HG02642 (cell line): ENCODE measurements around the gene GALNT5.

Experiments used
- ATAC-seq: cut with Tn5 transposase; IDR thresholded peaks from one replicate; pipeline ENCODE4 v1.9.1; 2021; ENCODE audit warnings: mild to moderate bottlenecking; ENCODE audit not compliant: unreplicated experiment, poor library complexity

Gene GALNT5

GRCh38 chr2:157245846-157246764 is 11.4 kb upstream of the GALNT5 start:
- peak; percentile 97 for ATAC-seq

GRCh38 chr2:157246765-157247407 is 10.6 kb upstream of the GALNT5 start:
- no peak for ATAC-seq

- ATAC-seq = no peak
Observed at GRCh38 chr2:157250836-157251235, 6.7 kb upstream of the GALNT5 start.

- no peak for ATAC-seq
Observed at GRCh38 chr2:157251932-157252331, 5.6 kb upstream of the GALNT5 start.

- ATAC-seq = no peak
Observed at GRCh38 chr2:157252529-157252928, 5.0 kb upstream of the GALNT5 start.

DNA sequence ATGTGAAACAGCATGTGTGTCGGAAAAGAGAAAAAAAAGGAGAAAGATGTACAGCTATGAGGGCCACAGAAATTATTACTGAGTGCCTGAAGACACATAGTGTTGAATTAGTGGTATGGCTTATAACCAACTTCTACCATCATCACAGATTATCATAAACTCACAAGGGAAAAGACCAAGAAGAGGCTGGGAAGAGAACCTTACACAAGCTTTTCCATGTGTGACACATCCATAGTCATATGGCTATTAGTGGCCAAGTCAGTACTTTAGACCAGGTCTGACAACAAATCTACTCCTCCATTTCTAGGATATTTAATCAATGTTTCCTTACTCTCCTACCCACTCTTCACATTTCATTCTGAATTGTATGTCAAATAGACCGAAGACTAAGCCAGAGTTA is 3.5 kb upstream of the GALNT5 start:
- no peak for ATAC-seq

DNA sequence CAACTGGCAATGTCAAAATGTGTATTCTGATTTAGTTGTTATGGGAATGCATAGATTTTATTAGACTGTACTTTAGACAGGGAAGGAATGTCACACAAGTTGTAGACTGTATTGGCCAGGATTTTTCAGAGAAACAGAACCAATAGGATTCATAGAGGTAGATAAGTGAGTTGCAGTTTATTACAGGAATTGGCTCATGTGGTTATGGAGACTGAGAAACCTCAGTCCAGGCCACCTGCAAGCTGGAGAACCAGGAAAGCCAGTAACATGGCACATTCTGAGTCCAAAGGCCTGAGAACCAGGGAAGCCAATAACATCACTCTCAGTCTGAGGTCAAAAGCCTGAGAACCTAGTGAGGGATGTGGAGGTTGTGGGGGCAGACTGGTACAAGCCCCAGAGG is 1.8 kb upstream of the GALNT5 start:
- ATAC-seq = no peak

DNA sequence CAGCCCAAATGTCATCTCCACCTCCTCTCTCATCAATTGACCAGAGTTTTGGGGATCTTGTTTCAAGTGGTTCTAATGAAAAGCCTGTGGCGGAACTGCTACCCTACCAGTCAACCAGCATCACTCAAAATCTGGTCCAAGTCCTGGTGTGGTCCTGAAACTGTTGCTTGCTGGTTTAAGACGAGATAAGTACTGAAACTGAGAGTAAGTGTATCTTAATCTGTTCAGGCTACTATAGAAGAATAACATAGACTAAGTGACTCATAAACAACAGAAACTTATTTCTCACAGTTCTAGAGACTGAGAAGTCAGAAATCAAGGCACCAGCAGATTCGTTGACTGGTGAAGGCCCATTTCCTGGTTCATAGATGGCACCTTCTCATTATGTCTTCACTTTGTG is 879 bp upstream of the GALNT5 start:
- ATAC-seq = peak; percentile 94

DNA sequence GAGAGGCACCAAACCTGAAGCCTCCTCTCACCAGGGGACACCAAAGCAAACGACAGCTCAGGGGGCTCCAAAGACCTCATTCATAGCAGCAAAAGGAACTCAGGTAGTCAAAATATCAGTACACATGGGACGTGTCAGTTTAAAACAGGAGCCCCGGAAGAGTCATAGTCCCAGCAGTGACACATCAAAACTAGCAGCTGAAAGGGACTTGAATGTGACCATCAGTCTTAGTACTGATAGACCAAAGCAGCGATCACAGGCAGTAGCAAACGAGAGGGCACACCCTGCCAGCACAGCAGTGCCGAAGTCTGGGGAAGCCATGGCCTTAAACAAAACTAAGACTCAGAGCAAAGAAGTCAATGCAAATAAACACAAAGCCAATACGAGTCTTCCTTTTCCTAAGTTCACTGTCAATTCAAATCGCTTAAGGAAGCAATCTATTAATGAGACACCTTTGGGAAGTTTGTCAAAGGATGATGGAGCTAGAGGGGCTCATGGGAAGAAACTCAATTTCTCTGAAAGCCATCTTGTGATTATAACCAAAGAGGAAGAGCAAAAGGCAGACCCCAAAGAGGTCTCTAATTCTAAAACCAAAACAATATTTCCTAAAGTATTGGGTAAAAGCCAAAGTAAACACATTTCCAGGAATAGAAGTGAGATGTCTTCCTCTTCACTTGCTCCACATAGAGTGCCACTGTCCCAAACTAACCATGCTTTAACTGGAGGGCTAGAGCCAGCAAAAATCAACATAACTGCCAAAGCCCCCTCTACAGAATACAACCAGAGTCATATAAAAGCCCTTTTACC is 1.2 kb downstream of the GALNT5 start:
- no peak for ATAC-seq

- no peak for ATAC-seq
Observed at GRCh38 chr2:157259386-157259785, 1.9 kb downstream of the GALNT5 start.

GRCh38 chr2:157259960-157260359 is 2.5 kb downstream of the GALNT5 start:
- ATAC-seq = no peak

DNA sequence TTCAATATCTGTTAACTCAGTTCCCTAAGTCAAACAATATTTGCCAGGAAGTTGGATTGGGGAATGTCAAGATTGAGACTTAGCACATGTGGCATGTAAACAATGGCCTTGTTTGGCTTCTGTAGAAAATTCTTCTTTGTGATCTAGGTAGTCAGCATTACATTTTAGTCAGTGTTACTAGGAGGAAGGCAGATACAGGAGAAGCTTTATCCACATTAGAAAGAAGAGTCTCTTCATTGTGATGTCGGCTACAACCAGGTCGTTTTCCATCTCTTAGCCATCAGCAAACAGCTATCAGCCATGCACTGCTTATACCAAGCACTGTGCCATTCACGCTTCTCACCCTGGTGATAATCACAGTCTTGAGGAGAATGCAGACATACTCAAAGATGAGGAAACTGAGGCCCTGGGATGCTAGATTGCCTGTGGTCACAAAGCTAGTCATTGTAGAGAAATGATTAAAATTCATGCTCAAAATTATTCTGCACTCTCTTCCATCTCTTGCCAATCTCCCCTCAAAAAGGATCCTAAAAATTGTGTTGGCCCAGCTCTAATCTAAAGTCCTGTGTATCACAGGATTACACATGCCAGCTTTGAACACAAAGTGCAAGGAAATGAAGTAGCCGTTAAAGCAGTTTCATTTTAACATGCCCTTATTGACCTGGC is 3.2 kb downstream of the GALNT5 start:
- ATAC-seq = no peak

DNA sequence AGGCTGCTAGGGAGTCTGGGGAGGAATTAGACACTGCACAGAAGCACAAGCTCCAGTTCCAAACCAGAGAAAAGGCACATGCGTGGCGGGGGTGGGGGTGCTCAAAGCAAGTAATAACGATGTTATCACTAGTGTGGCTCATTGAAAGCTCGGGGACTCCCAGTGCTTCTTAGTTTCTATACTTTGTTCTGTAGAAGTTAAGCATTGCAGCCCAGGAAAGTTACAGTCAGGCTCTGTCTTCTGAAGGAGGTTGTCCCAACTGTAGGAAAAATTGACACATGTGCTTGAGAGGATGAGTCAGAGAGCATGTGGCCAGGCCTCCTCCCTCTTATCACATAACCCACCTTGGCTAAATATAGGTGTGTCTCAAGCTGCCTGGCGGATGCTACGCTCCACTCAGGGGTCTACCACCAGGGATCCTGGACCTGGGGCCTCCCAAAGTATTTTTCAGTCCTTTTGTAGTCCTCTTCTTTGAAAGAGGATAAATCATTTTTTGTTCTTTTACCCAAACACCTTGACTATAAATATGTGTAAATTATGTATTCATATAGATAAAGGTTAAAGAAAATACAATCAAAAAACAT is 3.8 kb downstream of the GALNT5 start:
- peak; percentile 18 for ATAC-seq

DNA sequence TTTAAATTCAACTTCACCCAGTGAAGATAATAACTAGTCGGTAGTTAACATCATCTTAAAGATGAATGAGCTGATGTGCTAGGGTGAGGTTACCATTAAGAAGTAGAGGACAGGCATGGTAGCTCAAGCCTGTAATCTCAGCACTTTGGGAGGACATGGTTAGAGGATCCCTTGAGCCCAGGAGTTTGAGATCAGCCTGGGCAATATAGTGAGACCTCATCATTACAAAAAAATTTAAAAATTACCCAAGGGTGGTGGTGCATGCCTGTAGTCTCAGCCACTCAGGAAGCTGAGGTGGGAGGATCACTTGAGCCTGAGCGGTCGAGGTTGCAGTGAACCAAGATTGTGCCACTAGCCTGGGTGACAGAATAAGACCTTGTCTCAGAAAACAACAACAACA is 4.7 kb downstream of the GALNT5 start:
- ATAC-seq = no peak

GRCh38 chr2:157264099-157264498 is 6.6 kb downstream of the GALNT5 start:
- ATAC-seq = no peak

DNA sequence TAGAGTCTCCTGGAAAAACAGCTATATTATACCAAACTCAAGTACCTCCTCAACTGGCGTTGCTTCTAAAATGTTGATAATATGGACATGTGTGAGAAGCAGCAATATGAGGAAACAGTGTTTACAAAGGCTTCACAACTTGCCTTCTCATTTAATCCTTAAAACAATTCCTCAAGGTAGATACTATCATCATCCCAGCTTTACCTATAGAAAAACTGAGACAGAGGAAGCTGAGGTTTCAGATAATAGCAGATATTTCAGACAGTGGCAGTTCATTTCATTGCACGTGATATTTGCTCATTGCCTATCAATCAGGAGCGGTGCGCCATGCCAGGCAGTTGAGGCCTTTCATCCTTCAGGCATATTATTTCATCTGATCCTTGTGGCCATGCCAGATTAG is 8.3 kb downstream of the GALNT5 start:
- no peak for ATAC-seq

- no peak for ATAC-seq
Observed at GRCh38 chr2:157267476-157267875, 10.0 kb downstream of the GALNT5 start.

DNA sequence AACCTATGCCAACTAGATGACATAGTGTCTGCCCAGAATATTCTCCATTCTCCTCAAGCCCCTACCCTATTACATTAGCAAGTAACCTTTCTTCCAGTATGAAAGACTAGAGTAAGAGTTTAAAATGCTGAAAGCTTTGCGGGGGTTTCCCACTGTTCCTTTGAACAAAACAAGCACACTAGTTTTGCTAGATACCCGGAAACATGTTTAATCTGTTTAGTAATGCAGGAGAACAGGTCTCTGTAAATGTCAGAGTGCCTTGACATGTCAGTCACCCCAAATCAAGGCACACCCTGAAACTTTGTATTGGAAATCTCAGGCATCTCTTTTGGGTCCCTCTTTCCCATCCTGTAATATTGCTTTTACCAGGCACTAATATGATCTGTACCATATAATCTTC is 11.6 kb downstream of the GALNT5 start:
- ATAC-seq = no peak

GRCh38 chr2:157269922-157270321 is 12.4 kb downstream of the GALNT5 start:
- peak; percentile 59 for ATAC-seq

DNA sequence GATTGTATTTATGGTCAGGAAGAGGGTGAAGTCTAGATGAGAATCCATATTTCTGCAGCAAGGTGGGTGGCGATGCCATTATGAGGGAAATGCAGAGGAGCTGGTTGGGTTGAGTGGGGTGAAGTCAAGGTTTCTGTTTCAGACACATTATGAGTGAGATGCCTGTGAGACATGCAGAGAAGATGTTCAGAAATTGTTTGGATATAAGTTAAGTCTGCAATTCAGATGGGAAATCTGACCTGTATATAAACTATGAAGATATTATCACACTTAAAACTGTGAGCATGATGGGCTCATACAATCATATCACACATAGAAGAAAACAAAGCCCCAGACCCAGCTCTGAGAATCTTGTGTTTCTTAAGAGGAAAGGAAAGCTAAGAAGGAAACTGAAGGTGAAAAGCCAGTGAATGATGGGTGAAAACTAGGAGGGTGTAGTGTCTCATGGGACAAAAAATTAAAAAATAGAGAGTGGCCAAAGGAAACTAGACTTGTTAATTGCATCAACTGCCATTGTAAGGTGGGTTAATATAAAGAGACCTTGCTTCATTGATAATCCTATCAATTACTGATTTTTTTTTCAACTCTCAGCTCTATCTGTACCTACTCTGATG is 14.2 kb downstream of the GALNT5 start:
- ATAC-seq = no peak
